ENCODE results near the gene CD55. TPM values are rescaled to one million over a fixed set of nuclear protein-coding genes. Genes with fewer than 3 reads are reported as not detected.

CD55 gene
- total RNA-seq, 3 donors from 2014 or later (not counting 1 experiment from before 2014, with no cell fraction given), result 80.7 to 138 (median 113) TPM

DNA sequence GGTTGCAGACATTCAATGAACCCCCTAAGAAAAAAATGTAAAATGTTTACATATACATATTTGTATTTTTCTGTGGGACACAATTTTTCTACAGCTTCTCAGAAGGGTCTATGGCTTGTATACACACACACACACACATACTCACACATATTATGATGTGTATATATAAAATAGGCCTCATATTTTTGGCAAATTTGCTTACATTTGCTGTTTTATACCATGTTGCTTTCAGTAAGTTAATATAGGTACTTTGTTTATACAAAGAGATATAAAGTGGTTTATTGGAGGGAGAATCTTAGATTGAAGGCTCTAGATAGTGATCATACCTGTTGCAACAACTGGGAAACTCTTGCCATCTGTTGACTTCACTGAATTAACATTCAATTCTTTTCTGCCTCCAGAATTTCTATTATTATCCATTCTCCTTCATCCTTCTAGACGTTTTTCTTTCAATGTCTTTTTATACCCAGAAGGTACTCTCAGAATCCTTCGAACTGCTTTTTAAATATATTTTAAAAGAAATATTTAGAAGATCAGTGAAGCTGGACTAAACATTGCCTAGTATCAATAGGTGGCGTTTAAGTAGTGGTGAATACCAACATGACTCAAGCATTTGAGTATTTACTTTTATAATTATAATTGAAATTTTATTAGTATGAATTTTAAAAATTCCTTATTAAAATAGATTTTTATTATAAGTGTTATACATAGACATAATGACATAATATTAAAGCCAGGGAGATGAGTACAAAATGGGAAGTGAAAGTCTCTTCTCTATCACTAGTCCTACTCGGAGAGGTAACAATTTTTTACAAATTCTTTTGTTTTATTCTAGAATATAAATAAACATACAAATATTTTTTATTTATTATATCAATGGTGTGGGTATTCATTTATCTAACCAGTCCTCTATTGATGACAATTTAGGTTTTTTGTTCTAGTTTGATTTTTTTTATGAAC, 10.2 kb downstream of the CD55 start:
- DNase-seq, result no peak
- intact Hi-C loops (cut with micrococcal nuclease), result no loop called here

DNA sequence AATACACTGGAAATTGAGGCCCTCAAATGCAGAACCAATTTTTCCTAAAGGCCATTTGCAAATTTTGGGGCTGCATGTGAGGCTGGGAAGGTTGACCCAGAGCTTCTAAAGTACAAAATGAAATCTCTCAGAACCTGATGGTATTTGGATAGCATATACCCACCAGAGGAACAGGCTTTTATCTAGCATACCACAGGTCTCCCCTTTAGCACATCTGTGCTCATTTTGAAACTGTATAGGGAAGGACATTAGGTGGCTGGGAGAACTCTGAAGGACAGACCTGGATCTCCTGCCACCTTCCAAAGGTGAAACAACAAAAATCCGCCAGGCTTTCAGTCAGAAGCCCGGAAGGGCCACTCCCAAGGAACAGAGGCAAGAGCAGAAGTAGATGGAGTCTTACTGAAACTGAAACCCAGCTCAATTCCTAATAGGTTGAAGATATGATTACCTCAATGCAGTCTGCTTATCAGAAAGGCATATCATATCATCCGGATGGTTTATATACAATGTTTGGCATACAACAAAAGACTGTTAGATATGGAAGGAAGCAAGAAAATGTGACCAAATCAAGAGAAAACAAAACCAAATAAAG, 11.6 kb downstream of the CD55 start:
- H3K36me3 Mint-ChIP-seq, result peaks cover 40% of the 10 kb centered on the region
- Histone ChIP-seq H3K4me3 (ENCODE audit: low read length) (no peak overlapping the region), H3K36me3 (ENCODE audit: control insufficient read depth, insufficient read depth, low read length) (peaks cover 59% of the 10 kb centered on the region), H3K9me3 (ENCODE audit: control insufficient read depth, insufficient read depth, low read length) (no peaks in the 10 kb centered on the region), H3K4me1 (ENCODE audit: control insufficient read depth, insufficient read depth, low read length) (peaks cover 18% of the 10 kb centered on the region), H3K27me3 (ENCODE audit: control insufficient read depth, insufficient read depth, low read length) (no peaks in the 10 kb centered on the region), H3K27ac (ENCODE audit: low read length) (no peak overlapping the region)
- no peaks in the 10 kb centered on the region for H3K27me3 Mint-ChIP-seq (ENCODE audit: low read depth in 2 of 2)
- WGBS (ENCODE audit: insufficient coverage), result 90% methylated on average over 3 of the region's 3 CpGs
- no peak for ATAC-seq
- intact Hi-C loops (cut with micrococcal nuclease), result no loop called here
- peak overlapping the region; percentile 9 to 92 for H3K27ac Mint-ChIP-seq
- no peak for DNase-seq
- peaks cover 3% of the 10 kb centered on the region in 2 donors for H3K9me3 Mint-ChIP-seq
- peaks cover 31 to 48% of the 10 kb centered on the region in 2 donors for H3K4me1 Mint-ChIP-seq
- H3K4me3 Mint-ChIP-seq, result peak overlapping the region; percentile 0
- TF ChIP-seq, protein P1, sequence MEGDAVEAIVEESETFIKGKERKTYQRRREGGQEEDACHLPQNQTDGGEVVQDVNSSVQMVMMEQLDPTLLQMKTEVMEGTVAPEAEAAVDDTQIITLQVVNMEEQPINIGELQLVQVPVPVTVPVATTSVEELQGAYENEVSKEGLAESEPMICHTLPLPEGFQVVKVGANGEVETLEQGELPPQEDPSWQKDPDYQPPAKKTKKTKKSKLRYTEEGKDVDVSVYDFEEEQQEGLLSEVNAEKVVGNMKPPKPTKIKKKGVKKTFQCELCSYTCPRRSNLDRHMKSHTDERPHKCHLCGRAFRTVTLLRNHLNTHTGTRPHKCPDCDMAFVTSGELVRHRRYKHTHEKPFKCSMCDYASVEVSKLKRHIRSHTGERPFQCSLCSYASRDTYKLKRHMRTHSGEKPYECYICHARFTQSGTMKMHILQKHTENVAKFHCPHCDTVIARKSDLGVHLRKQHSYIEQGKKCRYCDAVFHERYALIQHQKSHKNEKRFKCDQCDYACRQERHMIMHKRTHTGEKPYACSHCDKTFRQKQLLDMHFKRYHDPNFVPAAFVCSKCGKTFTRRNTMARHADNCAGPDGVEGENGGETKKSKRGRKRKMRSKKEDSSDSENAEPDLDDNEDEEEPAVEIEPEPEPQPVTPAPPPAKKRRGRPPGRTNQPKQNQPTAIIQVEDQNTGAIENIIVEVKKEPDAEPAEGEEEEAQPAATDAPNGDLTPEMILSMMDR (IDR thresholded peaks at IDR 0.05), result no peak

More for the DNA sequence above, 10.2 kb downstream of the CD55 start:
- Histone ChIP-seq H3K9me3 (ENCODE audit: control insufficient read depth, insufficient read depth, low read length) (no peaks in the 10 kb centered on the region), H3K36me3 (ENCODE audit: control insufficient read depth, insufficient read depth, low read length) (peaks cover 65% of the 10 kb centered on the region), H3K4me1 (ENCODE audit: control insufficient read depth, insufficient read depth, low read length) (peaks cover 13% of the 10 kb centered on the region), H3K27ac (ENCODE audit: low read length) (no peak overlapping the region), H3K4me3 (ENCODE audit: low read length) (no peak overlapping the region), H3K27me3 (ENCODE audit: control insufficient read depth, insufficient read depth, low read length) (no peaks in the 10 kb centered on the region)
- Mint-ChIP-seq H3K9me3 (peaks cover 3% of the 10 kb centered on the region in 2 donors), H3K36me3 (peaks cover 45% of the 10 kb centered on the region), H3K4me3 (no peak overlapping the region), H3K27ac (no peak overlapping the region), H3K4me1 (peaks cover 28 to 40% of the 10 kb centered on the region in 2 donors), H3K27me3 (ENCODE audit: low read depth in 2 of 2) (no peaks in the 10 kb centered on the region)
- TF ChIP-seq, protein P1 (IDR thresholded peaks at IDR 0.05), result no peak
- WGBS (ENCODE audit: insufficient coverage), result 86% methylated on average over 1 of the region's 4 CpGs
- ATAC-seq, result no peak

DNA sequence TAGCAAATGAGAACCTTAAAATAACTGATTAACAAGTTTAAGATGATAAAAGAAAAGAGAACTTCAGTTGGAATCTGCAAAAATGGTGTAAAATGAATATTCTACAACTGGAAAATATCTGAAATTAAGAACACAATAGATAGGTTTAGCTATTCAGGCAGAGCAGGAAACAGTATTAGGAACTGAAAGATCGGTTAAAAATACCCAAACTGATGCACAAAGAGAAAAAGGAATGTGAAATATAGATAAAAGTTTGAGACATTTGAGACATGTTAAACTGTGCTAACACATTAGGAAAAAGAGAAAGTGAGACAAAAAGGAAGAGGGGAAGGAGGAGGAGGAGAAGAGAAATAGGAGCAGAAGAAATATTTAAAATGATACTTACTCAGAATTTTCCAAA, 12.1 kb downstream of the CD55 start:
- 63% methylated on average over 1 of the region's 1 CpG for WGBS (ENCODE audit: insufficient coverage)
- Mint-ChIP-seq H3K4me1 (peaks cover 27 to 46% of the 10 kb centered on the region in 2 donors), H3K27ac (peak overlapping the region; percentile 9 to 92), H3K4me3 (peak overlapping the region; percentile 55), H3K27me3 (ENCODE audit: low read depth in 2 of 2) (no peaks in the 10 kb centered on the region), H3K36me3 (peaks cover 37% of the 10 kb centered on the region), H3K9me3 (peaks cover 3% of the 10 kb centered on the region in 2 donors)
- no peak for DNase-seq
- intact Hi-C loops (cut with micrococcal nuclease), result no loop called here
- Histone ChIP-seq H3K36me3 (ENCODE audit: control insufficient read depth, insufficient read depth, low read length) (peaks cover 56% of the 10 kb centered on the region), H3K27me3 (ENCODE audit: control insufficient read depth, insufficient read depth, low read length) (no peaks in the 10 kb centered on the region), H3K4me3 (ENCODE audit: low read length) (no peak overlapping the region), H3K9me3 (ENCODE audit: control insufficient read depth, insufficient read depth, low read length) (no peaks in the 10 kb centered on the region), H3K27ac (ENCODE audit: low read length) (peak overlapping the region; percentile 15), H3K4me1 (ENCODE audit: control insufficient read depth, insufficient read depth, low read length) (peaks cover 18% of the 10 kb centered on the region)
- TF ChIP-seq, protein P1 (IDR thresholded peaks at IDR 0.05), result no peak
- no peak for ATAC-seq
